Measurements from ENCODE around the gene PACRG.

Gene PACRG

GRCh38 chr6:163323274-163323673 is 595.5 kb downstream of the PACRG start:
- no peak for DNase-seq

DNA sequence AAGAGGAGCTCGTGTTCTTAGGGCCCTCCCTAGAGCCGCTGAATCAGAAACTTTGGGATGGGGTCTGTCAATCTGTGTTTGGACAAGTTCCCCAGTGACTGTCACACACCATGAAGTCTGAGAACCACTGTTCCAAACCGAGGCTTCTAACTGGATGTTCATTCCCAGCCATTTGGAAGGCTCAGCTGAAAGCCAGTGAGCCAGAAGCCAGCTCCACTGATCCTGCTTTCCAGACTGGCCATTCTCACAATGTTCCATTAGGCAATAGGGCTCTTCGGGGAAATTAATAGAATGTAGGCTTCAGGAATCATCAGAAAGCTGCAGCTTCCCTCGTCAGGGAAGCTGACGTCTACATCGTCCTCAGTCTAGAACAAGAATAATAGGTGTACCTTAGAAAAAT is 595.9 kb downstream of the PACRG start:
- DNase-seq: no peak

- DNase-seq: no peak
These were observed 596.5 kb downstream of the PACRG start for GRCh38 chr6:163324326-163324687.

- no peak for DNase-seq
These were observed 597.1 kb downstream of the PACRG start for GRCh38 chr6:163324688-163325389.

DNA sequence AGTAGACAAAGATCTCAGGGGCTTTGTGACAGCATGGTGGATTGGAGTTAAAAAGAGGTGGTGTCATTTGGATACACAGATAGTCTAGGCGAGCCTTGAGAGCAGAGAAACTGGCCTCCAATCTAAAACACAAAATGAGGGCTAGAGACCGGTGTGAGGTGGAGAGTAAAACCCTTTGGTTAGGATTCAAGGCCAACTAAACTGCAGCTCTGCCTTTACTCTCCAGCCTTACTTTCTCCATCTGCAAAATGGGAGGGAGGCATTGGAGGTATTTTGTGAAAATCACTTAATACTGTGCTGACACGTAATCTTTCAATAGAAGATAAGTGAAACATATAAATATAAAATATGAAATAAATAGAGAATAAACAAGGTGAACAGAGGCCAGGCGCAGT is 597.6 kb downstream of the PACRG start:
- DNase-seq: no peak

DNA sequence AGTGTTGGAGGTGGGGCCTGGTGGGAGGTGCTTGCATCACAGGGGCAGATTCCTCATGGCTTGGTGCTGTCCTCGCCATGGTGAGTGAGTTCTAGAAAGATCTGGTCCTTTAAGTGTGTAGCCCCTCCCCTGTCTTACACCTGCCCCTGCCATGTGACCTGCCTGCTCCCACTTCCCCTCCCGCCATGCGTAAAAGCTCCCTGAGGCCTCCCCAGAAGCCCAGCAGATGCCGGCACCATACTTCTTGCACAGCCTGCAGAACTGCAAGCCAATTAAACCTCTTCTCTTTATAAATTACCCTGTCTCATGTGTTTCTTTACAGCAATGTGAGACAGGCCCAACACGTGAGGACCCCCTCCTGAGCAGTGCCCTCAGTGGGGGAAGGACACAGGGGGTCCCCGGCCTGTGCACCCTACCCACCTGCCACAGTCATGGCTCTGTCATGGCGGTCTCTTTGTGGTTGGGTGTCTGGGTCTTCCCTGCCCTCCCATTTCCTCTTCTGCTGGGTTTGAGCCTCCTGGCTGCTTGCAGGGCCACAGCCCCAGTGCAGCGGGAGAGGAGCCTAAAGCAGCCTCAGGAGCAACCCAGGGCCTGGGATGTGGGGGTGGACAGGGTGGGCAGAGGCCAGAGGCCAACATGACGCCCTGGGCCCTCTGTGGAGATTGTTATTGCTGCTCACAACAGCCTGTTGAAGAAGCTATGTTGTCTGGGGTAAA is 599.5 kb downstream of the PACRG start:
- DNase-seq: no peak

GRCh38 chr6:163327921-163328320 is 600.1 kb downstream of the PACRG start:
- no peak for DNase-seq

DNA sequence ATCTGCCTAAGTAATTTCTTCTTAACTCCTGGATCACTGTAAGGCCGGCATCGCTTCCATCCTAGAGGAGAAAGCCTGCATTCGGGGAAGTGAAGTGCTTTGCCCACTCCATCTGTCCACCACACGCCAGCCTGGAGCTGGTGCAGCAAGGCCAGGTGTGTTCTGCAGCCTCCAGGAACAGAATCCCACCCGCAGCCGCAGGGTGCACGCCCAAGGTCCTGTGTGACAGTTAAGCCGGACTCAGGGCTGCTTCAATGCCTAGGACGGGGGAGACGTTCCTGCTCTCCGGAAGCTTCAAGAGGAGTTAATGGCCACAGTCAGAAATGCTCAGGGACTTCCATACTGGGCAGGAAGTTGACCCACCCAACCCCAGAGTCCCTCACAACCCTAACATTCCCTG is 600.6 kb downstream of the PACRG start:
- no peak for DNase-seq

- DNase-seq: no peak
These were observed 602.2 kb downstream of the PACRG start for GRCh38 chr6:163329991-163330390.

GRCh38 chr6:163331245-163331644 is 603.5 kb downstream of the PACRG start:
- DNase-seq: no peak

GRCh38 chr6:163332575-163332974 is 604.8 kb downstream of the PACRG start:
- DNase-seq: no peak

GRCh38 chr6:163333038-163333437 is 605.3 kb downstream of the PACRG start:
- no peak for DNase-seq

GRCh38 chr6:163333701-163334663 is 606.2 kb downstream of the PACRG start:
- no peak for DNase-seq

DNA sequence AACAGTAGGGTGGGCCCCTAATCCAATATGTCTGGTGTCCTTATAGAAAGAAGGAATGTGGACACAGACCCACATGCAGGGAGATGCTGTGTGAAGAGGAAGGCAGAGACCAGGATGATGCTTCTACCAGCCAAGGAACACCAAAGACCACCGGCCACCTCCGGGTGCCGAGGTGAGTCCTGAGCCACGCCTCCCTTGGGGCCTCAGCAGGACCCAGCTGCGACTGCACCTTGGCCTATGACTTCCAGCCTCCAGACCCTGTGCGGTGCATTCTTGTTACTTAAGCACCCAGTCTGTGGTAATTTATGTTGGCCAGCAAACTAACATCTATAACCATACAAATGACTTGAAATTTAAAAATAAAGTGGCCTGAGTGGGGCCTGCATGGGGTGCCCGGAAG is 607.3 kb downstream of the PACRG start:
- no peak for DNase-seq

GRCh38 chr6:163335671-163336545 is 608.1 kb downstream of the PACRG start:
- no peak for DNase-seq

- no peak for DNase-seq
These were observed 609.2 kb downstream of the PACRG start for GRCh38 chr6:163336961-163337360.

- DNase-seq: no peak
These were observed 610.2 kb downstream of the PACRG start for GRCh38 chr6:163337958-163338357.

- no peak for DNase-seq
These were observed 611.1 kb downstream of the PACRG start for GRCh38 chr6:163338671-163339405.

- DNase-seq: no peak
These were observed 611.7 kb downstream of the PACRG start for GRCh38 chr6:163339466-163339865.

GRCh38 chr6:163340201-163340887 is 612.6 kb downstream of the PACRG start:
- no peak for DNase-seq

Data from effector CD4-positive, alpha-beta T cell (primary cell).